DOHH2 (cell line): Measurements from ENCODE around the gene ZFP3.
A peak's percentile ranks its signal among the peaks of the same experiment; 100 is the strongest.
"Not testable (repeated sequence)": the region's sequence is repeated elsewhere in the genome, so short reads cannot be mapped to it uniquely, and the experiment has no call there.

Experiments used
- H3F3A ChIP-seq: fragments of 200-600 bp; sonication (generic), shearing (Covaris generic); 2 replicates; pipeline ENCODE4 v1.6.0; 2016; ENCODE audit warnings: antibody characterized with exemption, mild to moderate bottlenecking; ENCODE audit not compliant: control insufficient read depth, insufficient read depth
- H3K27ac ChIP-seq: fragments of 200-600 bp; sonication (generic); 2 replicates; pipeline ENCODE4 v1.5.1; 2014; ENCODE audit warnings: low read depth, mild to moderate bottlenecking, low read length, moderate library complexity
- H3K27me3 ChIP-seq: fragments of 200-600 bp; sonication (generic); 2 replicates; pipeline ENCODE4 v1.6.1; 2014; ENCODE audit warnings: mild to moderate bottlenecking, low read length, mixed read lengths; ENCODE audit not compliant: control insufficient read depth
- H3K36me3 ChIP-seq: fragments of 200-600 bp; sonication (generic); 2 replicates; pipeline ENCODE4 v1.6.1; 2014; ENCODE audit warnings: mild to moderate bottlenecking, low read length, moderate library complexity, mixed read lengths; ENCODE audit not compliant: control insufficient read depth
- H3K4me1 ChIP-seq: fragments of 200-600 bp; sonication (generic); 2 replicates; pipeline ENCODE4 v1.6.1; 2014; ENCODE audit warnings: mild to moderate bottlenecking, low read length, mixed read lengths; ENCODE audit not compliant: control insufficient read depth
- H3K4me2 ChIP-seq: fragments of 200-600 bp; sonication (generic); 2 replicates; pipeline ENCODE4 v1.6.0; 2014; ENCODE audit warnings: mild to moderate bottlenecking, low read length, moderate library complexity
- H3K4me3 ChIP-seq: fragments of 200-600 bp; sonication (generic); 2 replicates; pipeline ENCODE4 v1.5.1; 2014; ENCODE audit warnings: mild to moderate bottlenecking, low read length, mixed read lengths
- H3K79me2 ChIP-seq: fragments of 200-600 bp; sonication (generic); 2 replicates; pipeline ENCODE4 v1.6.1; 2014; ENCODE audit warnings: mild to moderate bottlenecking, low read length, mixed read lengths; ENCODE audit not compliant: control insufficient read depth
- H3K9me2 ChIP-seq: fragments of 200-600 bp; sonication (generic); replicated peaks from 2 replicates; pipeline ENCODE4 v1.6.1; 2014; ENCODE audit warnings: mild to moderate bottlenecking, low read length, mixed read lengths; ENCODE audit not compliant: control insufficient read depth
- H3K9me3 ChIP-seq: fragments of 200-600 bp; sonication (generic); 2 replicates; pipeline ENCODE4 v1.6.1; 2014; ENCODE audit warnings: antibody characterized with exemption, low read length, mixed read lengths; ENCODE audit not compliant: control insufficient read depth, insufficient read depth
- H4K20me1 ChIP-seq: fragments of 200-600 bp; sonication (generic); 2 replicates; pipeline ENCODE4 v1.6.0; 2014; ENCODE audit warnings: low read depth, mild to moderate bottlenecking, antibody characterized with exemption, low read length, moderate library complexity; ENCODE audit not compliant: control insufficient read depth, insufficient read depth
- CTCF ChIP-seq: fragments of 200-600 bp; sonication (generic); IDR thresholded peaks from one replicate; pipeline ENCODE4 v1.5.1; 2014; ENCODE audit warnings: antibody characterized with exemption, mild to moderate bottlenecking, low read depth, low read length; ENCODE audit not compliant: poor library complexity, severe bottlenecking
- EZH2phosphoT487 ChIP-seq: fragments of 200-600 bp; sonication (generic); IDR thresholded peaks from 2 replicates; pipeline ENCODE4 v1.6.1; 2017; ENCODE audit warnings: borderline replicate concordance, mild to moderate bottlenecking, antibody characterized with exemption, low read length, moderate library complexity, mixed read lengths

ZFP3 gene

DNA sequence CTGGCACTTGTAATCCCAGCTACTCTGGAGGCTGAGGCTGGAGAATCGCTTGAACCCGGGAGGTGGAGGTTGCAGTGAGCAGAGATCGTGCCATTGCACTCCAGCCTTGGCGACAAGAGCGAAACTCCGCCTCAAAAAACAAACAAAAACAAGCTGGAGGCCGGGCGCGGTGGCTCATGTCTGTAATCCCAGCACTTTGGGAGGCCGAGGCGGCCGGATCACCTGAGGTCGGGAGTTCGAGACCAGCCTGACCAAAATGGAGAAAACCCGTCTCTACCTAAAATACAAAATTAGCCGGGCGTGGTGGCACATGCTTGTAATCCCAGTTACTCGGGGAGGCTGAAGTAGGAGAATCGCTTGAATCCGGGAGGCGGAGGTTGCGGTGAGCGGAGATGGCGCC is 992 bp upstream of the ZFP3 start:
- not testable (repeated sequence) for H3K27ac ChIP-seq

DNA sequence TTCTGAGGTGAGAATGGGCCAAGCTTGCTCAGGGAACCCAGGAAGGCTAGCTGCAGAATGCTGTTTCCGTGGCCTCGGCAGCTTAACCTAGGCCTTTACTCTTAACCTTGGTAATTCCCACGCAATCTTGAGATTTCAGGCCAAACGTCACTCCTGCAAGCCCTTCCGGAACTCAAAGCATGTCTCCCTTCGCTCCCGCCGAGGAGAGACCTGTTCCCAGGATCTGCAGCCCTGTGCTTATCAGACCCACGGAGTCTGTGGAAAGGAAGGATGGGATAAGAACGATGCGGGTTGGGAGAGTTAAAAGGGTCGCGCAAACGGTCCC is 524 bp upstream of the ZFP3 start:
- Histone ChIP-seq H4K20me1 (no peaks in the 10 kb centered on the region), H3F3A (peaks cover 5% of the 10 kb centered on the region), H3K9me3 (no peaks in the 10 kb centered on the region), H3K4me3 (peak overlapping the region; percentile 74), H3K36me3 (no peaks in the 10 kb centered on the region), H3K9me2 (no peaks in the 10 kb centered on the region), H3K4me2 (peak overlapping the region; percentile 89), H3K79me2 (peaks cover 6% of the 10 kb centered on the region; the same call in 1 of the 2 replicates), H3K27ac (peak overlapping the region; percentile 38; the same call in 1 of the 2 replicates), H3K4me1 (peaks cover 18% of the 10 kb centered on the region), H3K27me3 (no peaks in the 10 kb centered on the region)
- TF ChIP-seq EZH2phosphoT487: no peak
- no peak for TF ChIP-seq CTCF

More for the DNA sequence above, 992 bp upstream of the ZFP3 start:
- H3K4me2 ChIP-seq, H3K9me3 ChIP-seq, H3F3A ChIP-seq, H4K20me1 ChIP-seq, H3K9me2 ChIP-seq, H3K4me3 ChIP-seq, H3K79me2 ChIP-seq, H3K36me3 ChIP-seq, H3K27me3 ChIP-seq: not testable (repeated sequence)
- H3K4me1 ChIP-seq: peaks cover 18% of the 10 kb centered on the region

DNA sequence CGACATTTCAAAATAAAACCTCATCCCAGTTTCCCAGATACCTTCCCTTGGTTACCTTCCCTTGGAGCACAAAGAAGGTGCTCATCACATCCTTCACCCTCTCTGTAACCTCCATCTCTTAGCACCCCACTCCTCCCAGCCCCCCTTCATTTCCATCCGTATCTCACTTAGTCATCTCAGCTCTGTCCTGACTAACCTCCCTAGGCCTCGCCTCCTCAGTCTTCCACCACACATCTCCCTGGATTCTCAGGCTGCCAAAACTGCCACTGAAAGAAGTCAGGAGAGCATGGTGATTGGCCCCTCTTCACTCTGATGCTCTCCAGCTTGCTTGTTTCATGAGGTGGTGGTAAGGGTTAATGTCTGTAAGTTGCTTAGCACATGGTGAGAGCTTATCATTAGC is 2.3 kb downstream of the ZFP3 start:
- no peaks in the 10 kb centered on the region for H3K27me3 ChIP-seq
- TF ChIP-seq CTCF (no peak), EZH2phosphoT487 (no peak)
- peaks cover 6% of the 10 kb centered on the region; the same call in 1 of the 2 replicates for H3K79me2 ChIP-seq
- H3K9me2 ChIP-seq: no peaks in the 10 kb centered on the region
- no peak overlapping the region for H3K4me3 ChIP-seq
- H3K27ac ChIP-seq: no peak overlapping the region
- H3F3A ChIP-seq: peaks cover 5% of the 10 kb centered on the region
- no peaks in the 10 kb centered on the region for H4K20me1 ChIP-seq
- H3K9me3 ChIP-seq: peaks cover 4% of the 10 kb centered on the region; the same call in 1 of the 2 replicates
- H3K4me1 ChIP-seq: peaks cover 18% of the 10 kb centered on the region
- H3K4me2 ChIP-seq: no peak overlapping the region
- H3K36me3 ChIP-seq: no peaks in the 10 kb centered on the region

DNA sequence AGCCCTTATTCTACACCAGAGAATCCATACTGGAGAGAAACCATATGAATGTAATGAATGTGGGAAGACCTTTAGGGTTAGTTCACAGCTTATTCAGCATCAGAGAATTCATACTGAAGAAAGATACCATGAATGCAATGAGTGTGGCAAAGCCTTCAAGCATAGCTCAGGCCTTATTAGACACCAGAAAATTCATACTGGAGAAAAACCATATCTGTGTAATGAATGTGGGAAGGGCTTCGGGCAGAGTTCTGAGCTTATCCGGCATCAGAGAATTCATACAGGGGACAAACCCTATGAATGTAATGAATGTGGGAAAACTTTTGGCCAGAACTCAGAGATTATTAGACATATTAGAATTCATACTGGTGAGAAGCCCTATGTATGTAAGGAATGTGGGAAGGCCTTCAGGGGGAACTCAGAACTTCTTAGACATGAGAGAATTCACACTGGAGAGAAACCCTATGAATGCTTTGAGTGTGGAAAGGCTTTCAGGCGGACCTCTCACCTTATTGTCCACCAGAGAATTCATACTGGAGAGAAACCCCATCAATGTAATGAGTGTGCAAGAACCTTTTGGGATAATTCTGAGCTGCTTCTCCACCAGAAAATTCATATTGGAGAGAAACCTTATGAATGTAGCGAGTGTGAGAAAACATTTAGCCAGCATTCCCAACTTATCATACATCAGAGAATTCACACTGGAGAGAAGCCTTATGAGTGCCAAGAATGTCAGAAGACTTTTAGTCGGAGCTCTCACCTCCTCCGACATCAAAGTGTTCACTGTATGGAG is 14.1 kb downstream of the ZFP3 start:
- no peaks in the 10 kb centered on the region for H3K79me2 ChIP-seq
- H3K27ac ChIP-seq: no peak overlapping the region
- no peak overlapping the region for H3K4me2 ChIP-seq
- H3K9me3 ChIP-seq: peaks cover 62% of the 10 kb centered on the region
- no peaks in the 10 kb centered on the region for H3K4me1 ChIP-seq
- no peaks in the 10 kb centered on the region for H3K9me2 ChIP-seq
- H4K20me1 ChIP-seq: no peaks in the 10 kb centered on the region
- H3F3A ChIP-seq: no peaks in the 10 kb centered on the region
- peaks cover 41% of the 10 kb centered on the region for H3K36me3 ChIP-seq
- H3K27me3 ChIP-seq: no peaks in the 10 kb centered on the region
- no peak overlapping the region for H3K4me3 ChIP-seq
- TF ChIP-seq EZH2phosphoT487 (no peak), CTCF (no peak)
